ENCODE results near the gene MAB21L4. TPM values are rescaled to one million over a fixed set of nuclear protein-coding genes. Genes with fewer than 3 reads are reported as not detected.

The MAB21L4 gene
- total RNA-seq, 1 donor from 2014 or later: not detected

DNA sequence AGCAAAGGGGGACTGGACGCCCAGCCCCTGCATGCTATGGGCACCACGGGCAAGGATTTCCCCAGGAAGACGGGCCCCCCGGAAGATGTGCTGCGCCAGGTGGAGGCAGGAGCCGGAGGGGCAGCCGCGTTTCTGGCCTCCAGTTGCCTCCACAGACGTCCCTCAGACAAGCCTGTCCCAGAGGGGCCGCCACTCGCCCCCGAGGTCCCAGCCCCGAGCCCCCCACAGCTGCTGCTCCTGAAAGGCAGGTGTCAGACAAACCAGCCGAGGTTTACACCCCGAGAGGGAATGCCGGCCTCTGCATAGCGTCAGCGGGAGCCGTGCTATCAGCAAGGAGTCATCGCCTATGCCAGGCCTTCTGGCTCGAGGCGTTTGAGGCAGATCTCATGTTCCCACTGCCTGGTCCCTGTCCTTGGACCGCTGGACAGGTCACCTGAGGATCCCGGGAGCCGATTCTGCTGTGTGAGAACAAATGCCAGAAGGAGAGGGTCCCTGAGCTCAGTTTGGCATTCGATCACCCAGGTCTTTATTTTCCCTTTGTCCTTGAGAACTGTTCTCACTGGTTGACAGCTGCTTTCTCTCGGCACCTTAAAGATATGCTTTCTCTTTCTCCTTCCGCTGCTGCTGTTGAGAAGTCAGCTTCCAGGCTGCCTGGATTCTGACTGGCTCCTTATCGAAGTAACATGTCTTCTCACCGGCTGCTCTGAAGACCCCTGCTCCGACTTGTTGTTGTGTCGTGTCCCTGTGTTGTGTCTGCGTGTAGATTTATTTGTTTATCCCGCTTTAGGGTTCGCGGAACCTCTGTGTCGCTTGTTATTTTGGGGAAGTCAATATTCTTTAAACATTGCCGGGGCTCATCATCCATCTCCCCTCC, 30.8 kb upstream of the MAB21L4 start:
- intact Hi-C loops (cut with DNase I): no loop called here
- peak; percentile 52 for DNase-seq (ENCODE audit: low spot score)
- no peak for ATAC-seq

DNA sequence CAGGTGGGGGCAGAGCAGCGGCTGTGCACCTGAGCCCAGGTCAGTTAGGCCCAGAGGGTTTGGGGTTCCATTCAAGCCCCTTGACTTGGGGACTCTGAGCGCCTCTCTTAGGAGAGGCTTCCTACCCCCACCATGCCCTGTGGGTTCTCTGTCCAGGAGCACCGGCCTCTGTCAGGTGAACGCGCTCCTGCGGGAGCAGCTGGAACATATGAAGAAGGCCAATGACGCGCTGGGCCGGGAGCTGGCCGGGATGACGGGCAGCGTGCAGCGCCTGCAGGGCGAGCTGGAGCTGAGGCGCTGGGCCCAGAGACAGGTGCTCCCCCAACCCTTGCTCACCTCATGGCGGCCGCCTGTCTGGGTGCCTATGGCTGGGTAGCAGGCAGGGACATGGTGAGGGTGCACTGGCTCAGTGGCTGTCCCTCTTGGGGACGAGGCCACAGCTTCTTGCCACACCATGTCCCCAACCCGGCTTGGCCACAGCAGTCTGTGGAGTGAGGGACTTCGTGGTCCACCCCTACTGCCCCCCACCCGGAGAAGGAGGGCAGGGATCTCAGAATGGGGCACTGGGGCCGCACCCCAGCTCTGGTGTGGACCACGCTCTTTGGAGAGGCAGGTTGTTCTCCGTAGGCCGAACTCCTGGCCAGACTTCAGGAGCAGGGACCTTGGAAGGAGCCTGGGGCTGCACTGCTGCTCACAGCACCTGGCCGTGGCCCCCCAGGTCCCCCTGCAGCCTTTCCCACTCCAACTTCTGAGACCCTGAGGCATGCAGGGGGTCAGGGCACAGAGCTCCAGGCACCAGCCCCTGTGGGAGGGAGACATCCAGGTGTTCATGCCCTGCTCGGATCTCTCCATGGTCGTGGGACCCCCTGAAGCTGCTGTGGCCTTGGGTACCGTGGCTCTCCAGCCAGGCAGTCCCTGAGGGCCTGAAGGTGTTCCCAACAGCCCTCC, 29.9 kb upstream of the MAB21L4 start:
- intact Hi-C loops (cut with DNase I): no loop called here
- peak; percentile 54 for DNase-seq (ENCODE audit: low spot score)
- no peak for ATAC-seq

DNA sequence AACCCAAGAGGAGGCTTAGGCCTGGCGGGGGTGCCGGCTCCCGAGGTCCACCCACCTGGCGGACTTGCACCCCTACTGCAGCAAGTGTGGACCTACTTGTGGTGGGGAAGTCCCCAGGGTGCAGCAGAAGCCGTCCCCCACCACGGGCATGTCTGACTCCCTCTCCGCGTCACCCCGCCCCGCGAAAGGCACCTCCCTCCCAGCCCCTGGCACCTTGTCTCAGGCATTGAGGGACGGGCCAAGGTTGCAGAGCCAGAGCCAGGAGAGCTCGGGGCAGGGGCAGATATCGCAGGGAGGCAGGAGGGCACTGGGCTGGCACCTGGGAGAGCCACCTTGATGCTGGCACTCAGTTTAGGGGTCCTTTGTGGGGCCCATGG, 29.2 kb upstream of the MAB21L4 start:
- DNase-seq (ENCODE audit: low spot score): peak; percentile 53
- ATAC-seq: no peak
- intact Hi-C loops (cut with DNase I): no loop called here

DNA sequence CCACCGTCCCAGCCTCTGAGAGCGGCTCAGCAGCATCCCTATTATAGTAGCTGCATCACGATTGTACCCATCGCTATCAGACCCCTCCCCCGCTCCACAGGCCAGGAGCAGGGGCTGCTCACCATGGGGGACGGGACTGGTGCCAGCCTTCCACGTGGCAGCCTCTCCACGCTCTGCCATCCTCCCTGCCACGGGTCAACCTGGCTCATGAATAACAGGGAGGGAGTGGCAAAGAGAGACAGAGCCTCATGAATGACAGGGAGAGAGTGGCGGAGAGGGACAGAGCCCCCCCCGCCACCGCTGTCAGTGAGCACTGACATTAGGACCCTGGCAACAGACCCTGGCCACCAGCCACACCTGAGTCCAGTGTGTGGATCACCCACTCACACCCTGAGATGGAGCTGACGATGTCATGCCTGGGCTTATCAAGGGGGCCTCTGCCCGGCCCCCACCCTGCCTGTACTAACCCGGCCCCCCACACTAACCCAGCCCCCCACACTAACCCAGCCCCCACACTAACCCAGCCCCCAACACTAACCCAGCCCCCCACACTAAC, 27.1 kb upstream of the MAB21L4 start:
- peak; percentile 64 for DNase-seq (ENCODE audit: low spot score)
- ATAC-seq: no peak
- intact Hi-C loops (cut with DNase I): no loop called here

DNA sequence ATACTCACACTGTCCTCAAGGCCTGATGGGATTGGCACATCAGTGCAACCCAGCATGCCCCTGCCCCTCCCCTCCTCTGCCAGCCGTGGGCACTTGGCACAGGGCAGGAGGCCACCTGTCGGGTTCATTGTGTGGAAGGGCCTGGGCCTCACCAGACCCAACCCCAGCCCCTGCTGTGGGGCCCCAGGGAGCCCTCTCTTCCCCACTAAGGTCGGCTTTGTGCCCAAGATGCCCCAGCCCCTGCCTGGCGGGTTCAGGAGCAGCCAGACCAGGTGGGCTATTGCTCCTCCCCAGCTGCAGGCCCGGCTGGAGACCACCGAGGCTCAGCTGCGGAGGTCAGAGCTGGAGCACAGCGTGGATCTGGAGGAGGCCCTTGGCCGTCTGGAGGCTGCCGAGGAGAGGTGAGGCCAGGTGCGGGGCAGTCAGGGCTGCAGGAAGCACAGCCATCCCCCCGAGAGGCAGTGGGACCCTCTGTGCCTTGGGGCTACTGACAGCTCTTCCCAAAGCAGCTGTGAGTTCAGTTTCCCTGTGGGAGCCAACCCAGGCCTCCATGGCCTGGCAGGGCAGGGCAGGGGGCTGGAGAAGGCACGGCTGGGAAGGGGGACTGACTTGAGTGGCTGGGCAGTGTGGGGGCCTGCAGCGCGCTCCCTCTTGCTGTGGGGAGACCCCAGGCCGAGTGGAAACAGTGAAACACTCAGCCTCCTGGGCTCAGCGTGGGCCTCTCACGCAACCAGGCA, 26.5 kb upstream of the MAB21L4 start:
- peak; percentile 56 for DNase-seq (ENCODE audit: low spot score)
- ATAC-seq: no peak
- intact Hi-C loops (cut with DNase I): no loop called here

DNA sequence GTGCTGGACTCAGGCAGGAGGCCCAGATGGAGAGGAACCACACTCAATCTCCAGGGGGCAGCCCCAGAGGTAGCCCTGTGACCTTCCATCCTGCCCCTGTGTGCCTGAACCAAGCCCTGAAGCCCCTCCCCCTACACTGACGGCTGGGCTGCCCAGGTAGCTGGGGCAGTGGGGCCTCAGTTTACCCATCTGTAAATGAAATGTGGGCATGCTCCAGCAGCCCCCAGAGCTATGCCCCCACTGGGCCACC, 26.0 kb upstream of the MAB21L4 start:
- DNase-seq (ENCODE audit: low spot score) (no peak), ATAC-seq (no peak)
- intact Hi-C loops (cut with DNase I): no loop called here

DNA sequence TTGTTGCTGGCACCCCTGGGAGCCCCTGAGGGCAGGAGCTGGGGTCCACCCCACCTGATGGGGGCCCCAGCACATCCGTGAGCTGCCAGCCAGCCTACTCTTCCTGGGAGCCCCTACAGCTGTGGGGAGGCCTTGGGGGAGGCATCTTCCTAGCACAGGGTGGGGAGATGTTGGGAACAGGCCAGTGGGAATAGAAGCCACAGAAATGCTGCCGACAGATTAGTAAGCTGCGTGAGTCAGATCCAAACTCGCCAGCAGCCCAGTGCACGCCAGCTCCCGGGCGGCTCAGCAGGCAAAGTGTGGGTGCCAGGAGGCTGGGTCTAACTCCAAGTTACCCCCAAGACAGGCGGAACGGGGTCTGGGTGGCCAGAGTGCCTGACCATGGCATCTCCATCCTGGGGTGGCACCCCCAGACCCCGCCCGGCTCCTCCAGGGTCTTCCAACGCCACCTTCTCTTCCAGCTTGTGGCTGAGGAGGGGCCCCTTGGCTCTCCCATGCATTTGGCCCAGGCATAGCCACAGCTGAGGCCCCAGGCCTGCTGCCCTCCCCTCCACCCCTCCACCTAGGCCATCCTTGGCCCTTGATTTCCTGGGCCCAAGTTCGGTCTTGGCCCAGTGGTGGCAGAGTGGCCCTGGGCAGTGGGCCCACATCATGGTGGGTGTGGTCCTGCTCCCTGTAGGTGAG, 25.5 kb upstream of the MAB21L4 start:
- ATAC-seq: peak; percentile 56
- peak; percentile 68 for DNase-seq (ENCODE audit: low spot score)
- intact Hi-C loops (cut with DNase I): no loop called here

DNA sequence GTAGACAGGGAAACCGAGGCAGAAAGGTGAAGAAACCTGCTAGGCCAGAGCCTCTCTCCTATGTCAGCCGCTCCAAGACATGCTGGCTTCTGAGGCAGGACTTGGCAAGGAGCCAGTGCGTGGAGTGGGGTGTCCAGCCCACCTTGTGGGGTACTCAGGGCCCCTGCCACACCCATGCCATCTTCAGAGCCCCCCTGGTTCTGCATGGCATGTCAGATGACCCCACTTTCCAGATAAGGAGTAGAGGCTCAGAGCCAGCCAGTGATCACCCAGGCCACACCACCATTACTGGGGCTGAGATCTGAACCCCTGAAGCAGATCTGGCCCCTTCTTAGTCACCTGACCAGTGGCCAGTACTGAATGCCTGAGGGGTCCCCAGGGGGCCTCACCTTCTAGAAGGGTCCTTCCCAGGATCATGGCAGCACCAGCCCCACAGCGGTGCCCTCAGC, 24.9 kb upstream of the MAB21L4 start:
- intact Hi-C loops (cut with DNase I): no loop called here
- ATAC-seq (no peak), DNase-seq (ENCODE audit: low spot score) (peak; percentile 62)

DNA sequence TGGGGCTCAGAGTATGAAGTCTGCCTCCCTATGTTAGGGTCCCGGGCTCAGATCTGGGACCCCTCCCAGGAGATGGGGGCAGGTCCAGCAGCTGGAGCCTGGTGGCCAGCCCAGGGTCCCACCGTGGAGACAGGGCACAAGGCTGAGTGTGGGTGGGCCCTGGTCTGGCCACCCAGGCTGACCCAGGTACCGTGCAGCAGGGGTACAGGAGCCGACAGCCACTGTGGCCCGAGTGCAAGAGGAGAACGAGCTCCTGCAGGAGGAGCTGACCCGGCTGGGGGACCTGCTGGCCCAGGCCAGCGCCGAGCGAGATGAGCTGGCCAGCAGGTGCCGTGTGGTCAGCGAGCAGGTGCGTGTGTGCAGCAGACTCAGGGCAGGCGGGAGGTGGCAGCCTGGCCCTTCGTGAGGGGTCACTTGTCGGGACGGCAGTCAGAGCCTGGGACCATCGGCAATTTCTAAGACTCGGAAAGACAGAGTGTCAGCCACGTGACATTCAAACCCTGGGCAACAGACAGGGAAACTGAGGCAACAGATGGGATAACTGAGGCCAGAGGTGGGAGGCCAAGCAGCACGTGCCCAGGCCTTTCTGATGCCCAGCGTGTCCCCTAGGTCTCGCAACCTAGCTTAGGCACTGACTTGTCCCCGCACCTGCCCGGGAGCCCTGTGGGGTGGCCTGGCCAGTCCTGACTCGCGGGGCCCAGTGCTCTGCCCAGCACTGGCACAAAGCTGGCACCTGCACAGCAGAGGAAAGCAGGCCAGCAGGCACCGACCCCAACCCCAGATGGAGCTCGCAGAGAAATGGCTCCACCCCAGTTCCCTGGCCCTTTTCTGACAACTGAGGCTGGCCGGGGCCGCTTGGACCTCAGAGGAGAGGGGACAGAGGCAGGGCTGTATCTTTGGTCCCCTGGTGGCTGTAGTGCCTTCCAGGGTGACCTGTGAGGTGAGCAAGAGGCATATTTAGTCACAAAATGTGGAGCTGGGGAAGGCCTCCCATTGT, 24.1 kb upstream of the MAB21L4 start:
- intact Hi-C loops (cut with DNase I): loop anchor here (10.0 kb wide), 1 partner anchor 75 kb away; the partner anchor contains the start of gene SNED1
- DNase-seq (ENCODE audit: low spot score) (peak; percentile 58), ATAC-seq (no peak)

DNA sequence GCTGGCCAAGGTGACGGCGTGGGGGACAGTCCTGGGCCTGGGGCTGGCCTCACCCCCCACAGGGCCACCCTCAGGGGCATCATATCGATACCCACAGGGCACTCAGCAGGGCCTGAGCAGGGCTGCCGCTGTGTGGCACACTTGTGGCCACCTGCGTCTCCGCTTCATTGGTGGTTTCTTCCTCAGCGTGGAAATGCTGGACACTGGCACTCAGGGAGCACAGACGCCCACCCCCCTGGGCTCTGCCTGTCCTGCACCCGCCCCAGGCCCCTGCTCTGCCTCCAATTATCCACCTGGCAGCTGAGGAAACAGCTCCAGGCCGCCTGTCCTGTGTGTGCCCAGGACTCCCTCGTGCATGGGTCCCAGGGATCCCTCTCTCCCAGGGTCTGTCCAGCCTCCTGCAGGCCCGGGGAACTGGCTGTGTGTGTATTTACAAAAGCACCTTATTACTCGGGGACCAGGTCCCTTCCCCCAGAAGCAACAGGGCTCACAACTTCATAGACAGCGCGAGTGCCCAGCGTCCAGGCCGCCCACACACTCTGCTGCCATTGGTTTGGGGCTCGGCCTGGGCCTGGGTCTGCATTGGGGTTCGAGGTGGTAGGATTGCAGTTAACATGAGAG, 23.3 kb upstream of the MAB21L4 start:
- DNase-seq (ENCODE audit: low spot score) (peak; percentile 55), ATAC-seq (no peak)
- intact Hi-C loops (cut with DNase I): loop anchor here (10.0 kb wide), 1 partner anchor 76 kb away; the partner anchor contains the start of gene SNED1

DNA sequence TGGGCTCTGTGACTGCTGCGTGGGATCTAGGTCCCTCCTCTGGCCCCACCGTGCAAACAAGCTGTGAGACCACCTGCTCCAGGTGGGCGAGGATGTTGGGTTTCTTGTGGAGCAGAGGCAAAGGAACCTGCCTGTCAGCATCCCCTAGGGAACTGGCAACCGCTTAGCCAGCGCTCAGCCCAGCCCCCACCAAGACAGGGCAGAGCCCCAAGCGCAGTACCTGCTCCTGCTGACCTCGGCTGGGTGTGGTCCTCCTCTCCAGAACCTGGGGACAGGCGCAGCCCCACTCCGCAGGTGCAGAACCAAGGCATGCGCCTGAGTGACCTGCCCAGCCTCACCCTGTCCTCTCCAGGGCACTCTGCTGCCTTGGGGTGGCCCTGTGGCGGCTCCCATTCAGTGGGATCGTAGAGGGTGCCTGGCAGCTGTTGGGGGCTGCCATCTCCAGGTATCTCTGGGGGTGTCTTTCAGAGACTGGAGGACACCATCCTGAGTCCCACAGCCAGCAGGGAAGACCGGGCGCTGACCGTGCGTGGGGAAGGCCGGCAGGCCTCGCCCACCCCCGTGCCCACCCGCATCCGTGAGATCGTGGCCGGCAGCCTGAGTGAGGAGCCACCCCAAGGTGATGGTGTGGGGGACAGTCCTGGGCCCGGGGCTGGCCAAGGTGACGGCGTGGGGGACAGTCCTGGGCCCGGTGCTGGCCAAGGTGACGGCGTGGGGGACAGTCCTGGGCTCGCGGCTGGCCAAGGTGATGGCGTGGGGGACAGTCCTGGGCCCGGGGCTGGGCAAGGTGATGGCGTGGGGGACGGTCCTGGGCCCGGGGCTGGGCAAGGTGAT, 22.5 kb upstream of the MAB21L4 start:
- peak; percentile 58 for DNase-seq (ENCODE audit: low spot score)
- ATAC-seq: no peak
- intact Hi-C loops (cut with DNase I): loop anchor here (10.0 kb wide), 1 partner anchor 76 kb away; the partner anchor contains the start of gene SNED1

DNA sequence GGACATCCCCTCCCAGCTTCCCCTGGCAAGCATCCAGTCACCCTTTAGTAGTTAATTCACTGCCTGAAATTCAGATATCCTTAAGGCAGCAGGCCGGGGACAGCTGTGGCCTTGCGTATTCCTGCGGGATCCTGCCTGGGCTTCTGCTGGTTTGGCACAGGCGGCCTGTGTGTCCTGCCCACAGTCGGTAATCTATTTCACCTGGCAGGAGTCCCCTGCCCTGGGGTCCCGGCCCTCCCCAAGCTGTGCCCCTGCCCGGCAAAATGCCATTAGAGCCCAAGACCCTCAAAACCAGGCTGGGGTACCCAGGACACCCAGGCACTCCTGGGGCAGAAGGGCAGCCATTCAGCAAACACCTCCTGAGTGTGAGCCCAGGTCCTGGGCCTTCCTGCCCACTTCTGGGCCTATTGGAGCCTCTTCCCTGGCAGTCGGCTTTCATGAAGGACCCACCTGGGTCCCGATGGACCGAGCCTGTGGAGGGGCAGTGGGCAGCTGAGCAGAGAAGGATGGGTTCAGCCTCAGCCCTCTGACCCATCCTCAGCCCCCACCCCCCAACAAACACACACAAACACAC, 21.8 kb upstream of the MAB21L4 start:
- ATAC-seq (no peak), DNase-seq (ENCODE audit: low spot score) (peak; percentile 63)
- intact Hi-C loops (cut with DNase I): loop anchor here (10.0 kb wide), 1 partner anchor 77 kb away; the partner anchor contains the start of gene SNED1

DNA sequence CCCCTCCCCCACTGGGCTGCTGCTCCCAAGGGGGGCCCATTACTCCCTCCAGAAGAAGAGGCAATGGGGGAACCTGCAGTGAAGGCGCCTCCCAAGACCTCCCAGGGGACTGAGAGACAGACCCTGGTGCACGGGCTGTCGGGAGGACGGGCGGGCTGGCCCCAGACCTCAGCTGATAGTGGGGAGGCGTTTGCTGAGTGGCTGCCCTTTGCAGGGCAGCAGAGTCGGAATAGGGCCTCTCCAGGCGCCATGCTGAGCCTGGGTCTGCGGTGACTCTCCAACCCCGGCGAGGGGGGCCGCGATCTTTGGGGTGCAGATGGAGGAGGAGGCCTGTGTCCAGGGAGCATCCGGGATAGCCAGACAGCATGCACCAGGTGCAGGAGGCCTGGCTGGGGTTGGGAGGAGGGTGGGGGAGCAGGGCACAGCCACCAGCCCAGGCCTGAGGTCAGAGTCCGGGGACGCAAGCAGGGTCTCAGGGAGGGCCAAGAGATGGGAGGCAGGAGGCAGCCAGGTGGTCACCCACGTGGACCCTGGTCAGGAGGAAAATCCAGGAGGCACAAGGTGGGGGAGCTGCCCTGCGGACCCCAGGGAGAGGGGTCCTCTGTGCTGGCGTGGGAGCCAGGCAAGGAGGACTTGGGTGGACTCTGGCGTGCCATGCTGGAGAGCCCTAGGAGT, 21.2 kb upstream of the MAB21L4 start:
- intact Hi-C loops (cut with DNase I): loop anchor here (10.0 kb wide), 1 partner anchor 78 kb away; the partner anchor contains the start of gene SNED1
- DNase-seq (ENCODE audit: low spot score) (peak; percentile 65), ATAC-seq (no peak)

DNA sequence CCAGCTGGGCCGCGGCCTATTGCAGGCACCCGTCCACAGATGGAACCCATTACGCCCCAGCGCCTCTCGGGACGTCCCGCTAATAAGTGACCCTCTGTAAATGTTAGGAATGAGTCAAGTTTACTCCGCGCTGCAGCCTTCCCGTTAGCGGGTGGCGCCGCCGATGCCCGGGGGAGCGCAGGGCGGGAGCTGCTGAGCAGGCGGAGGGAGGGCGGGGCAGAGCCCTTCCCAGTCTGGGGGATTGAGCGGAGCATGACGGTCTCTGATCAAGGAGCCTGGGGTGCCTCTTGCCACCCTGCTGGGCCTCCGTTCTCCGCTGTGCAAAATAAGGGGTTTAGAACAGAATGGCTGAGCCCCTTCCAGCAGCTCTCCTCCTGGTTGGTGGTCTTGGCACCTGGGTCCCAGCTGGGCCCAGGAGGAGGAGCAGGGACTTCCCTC, 20.6 kb upstream of the MAB21L4 start:
- peak; percentile 88 for DNase-seq (ENCODE audit: low spot score)
- intact Hi-C loops (cut with DNase I): loop anchor here (10.0 kb wide), 1 partner anchor 78 kb away; the partner anchor contains the start of gene SNED1
- peak; percentile 71 for ATAC-seq

Data from sciatic nerve (tissue), 2 donors.